Activated CD8-positive, alpha-beta memory T cell treated with anti-CD3 and anti-CD28 coated beads, Interleukin-2, amount 50 U/mL, for 1 hour (primary cell): ENCODE measurements around the gene SLC6A2.
"Not testable (repeated sequence)": the region's sequence is repeated elsewhere in the genome, so short reads cannot be mapped to it uniquely, and the experiment has no call there.

Source experiments
- DNase-seq: peaks from one replicate; pipeline ENCODE4 v3.0.0-alpha.2; 2020; ENCODE audit errors: extremely low read depth

Gene SLC6A2

DNA sequence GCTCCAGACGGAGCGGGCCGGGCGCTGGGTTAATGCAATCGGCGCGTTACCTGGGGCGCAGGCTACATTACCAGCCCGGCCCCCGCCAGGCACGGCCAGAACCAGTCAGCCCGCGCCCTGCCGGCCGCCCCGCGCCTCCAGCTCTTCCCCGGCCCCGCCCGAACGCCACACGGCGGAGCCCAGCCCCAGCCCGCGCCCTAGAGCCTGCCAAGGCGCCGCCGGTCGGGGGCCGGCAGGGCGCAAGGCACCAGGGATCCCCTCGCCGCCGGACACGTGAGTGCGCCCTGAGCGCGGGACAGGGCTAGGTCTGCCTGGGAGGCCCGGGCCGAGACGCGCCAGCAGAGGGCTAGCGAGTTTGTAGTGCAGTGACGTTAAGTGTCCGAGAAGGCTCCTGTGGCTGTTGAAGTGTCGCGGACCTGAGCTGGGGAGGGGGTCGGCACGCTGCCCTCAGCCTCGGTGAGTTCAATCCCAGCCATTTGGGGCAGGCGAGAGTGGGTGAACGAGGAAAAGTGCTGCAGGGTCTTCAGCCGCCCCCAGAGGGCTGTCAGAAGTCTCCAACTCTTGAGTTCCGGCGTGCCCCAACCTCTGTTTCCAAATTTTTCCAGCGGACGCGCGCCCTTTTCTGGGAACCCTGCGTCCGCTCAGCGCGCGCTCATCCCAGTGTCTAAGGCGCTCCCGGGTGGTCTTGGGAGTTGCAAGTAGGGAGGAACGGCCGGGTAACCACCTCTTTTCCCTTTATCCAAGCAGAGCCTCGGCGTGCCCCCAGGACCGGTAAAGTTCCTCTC, at the start of gene SLC6A2:
Gene SLC6A2, plus strand, starts transcription at position 92 of the 785 bp plus-strand sequence. CDS start 707 bp downstream, outside the sequence.
- DNase-seq, result no peak

DNA sequence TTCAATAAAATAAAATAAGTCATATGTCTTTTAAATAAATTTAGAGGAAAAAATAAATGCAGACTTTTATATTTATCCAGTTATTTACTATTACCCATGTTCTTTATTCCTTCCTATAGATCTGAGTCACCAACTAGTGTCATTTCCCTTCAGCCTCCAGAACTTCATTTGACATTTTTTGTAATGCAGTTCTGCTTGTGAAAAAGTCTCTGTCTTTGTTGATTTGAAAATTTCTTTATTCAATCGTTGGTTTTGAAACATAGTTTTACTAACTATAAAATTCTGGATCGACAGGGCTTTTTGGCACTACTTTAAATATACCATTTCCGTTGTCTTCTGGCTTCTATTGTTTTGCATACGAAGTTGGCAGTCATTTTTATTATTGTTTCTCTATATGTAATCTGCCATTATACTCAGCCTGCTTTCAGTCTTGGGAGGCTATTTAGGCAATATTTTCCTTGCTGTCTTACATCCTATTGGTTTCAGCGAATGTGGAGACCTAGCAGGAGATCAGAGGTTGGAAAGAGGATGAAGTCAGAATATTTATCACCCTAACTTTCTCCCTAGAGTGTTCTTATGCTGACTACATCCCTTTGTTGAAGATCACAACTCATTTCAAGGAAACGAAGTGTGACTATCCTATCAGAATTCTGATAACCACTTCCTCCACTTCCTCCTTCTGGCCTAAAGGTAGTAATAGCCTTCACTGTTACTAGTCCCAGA, 42.0 kb upstream of the SLC6A2 start:
- DNase-seq, result no peak

DNA sequence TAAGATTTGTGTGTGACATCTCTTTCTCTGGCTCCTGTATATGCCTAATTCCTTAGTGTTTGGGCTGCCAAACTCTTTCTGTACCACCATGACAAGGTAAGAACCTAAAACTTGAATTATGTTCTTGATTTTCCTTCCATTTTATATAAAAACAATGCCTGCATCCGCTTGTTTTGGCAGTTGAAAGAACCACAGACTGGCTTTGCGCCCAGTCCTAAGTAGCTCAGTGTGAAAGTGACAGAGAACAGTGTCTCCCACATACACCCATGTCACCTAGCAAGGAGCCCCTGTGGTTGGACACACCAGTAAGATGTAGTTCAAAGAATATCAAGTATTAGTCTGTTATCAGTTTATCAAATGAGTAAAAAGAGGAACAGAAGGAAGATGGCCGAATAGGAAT, 40.7 kb upstream of the SLC6A2 start:
- no peak for DNase-seq

DNA sequence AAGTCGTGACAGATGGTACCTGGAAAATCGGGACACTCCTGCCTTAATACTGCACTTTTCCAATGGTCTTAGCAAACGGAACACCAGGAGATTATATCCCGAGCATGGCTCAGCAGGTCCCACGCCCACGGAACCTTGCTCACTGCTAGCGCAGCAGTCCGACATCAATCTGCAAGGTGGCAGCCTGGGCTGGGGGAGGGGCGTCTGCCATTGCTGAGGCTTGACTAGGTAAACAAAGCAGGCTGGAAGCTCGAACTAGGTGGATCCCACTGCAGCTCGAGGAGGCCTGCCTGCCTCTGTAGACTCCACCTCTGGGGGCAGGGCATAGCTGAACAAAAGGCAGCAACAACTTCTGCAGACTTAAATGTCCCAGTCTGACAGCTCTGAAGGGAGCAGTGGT, 40.1 kb upstream of the SLC6A2 start:
- not testable (repeated sequence) for DNase-seq

DNA sequence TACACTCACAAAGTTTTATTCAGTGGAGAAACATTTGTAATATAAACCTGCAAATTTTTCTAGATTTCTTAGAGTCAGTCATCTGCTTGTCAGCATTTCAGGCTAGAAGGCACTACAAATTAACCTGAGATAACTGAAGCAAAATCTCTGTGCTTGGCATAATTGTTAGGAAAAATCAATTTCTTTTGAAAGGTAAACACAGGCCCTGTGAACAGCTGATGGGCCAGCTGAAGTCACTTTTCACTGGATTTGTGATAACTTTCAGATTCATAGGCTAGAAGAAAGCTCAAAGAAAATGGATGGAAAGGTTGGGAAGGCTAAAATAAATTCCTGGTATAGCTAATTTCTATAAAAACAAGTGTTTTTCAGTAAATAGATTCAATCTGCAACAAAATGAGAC, 34.0 kb upstream of the SLC6A2 start:
- DNase-seq, result no peak

DNA sequence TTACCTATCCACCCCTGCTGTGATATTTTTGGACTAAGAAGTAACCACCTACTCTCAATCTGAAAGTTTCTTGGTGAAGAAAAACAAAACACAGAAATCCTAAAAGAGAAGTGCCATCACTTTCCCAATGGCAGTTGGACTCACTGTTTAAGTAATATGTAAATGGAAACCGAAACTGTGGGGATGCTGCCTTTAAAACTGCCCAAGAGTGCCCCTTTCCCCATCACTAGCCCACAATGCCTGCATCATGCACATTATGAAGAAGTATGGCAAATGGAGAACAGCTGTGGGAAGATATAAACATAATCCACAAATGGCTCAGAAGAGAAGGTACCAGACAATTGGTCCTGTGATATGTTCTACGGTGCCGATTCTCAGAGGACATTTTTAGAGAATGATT, 33.5 kb upstream of the SLC6A2 start:
- no peak for DNase-seq

DNA sequence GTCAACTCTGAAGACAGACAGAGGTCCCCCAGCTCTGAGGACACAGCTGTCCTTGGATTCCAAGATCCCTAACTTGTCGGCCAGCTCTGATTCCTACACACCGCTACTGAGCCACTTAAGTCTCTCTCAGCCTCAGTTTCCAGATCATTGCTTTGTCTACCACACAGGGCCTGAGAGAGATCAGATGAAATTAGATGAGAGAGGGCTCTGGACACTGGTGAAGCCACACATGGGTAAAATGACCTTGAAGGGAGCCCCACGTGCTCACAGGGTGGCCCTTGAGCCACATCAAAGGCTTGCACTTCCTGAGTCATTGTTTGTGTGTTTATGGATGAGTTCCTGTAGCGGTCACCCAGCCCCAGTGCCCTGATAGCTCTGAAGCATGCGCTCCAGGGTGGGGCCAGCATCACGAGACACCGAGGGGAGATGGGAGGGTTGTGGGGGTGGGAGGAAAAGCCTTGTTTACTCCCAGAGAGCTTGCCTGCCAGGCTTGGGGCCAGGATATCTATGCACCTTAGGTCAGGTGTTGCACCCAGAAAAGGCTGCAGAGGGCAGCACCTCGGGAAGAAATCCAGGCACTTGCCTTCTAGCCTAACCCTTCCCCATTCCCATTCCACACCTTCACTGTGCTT, 32.7 kb upstream of the SLC6A2 start:
- no peak for DNase-seq

DNA sequence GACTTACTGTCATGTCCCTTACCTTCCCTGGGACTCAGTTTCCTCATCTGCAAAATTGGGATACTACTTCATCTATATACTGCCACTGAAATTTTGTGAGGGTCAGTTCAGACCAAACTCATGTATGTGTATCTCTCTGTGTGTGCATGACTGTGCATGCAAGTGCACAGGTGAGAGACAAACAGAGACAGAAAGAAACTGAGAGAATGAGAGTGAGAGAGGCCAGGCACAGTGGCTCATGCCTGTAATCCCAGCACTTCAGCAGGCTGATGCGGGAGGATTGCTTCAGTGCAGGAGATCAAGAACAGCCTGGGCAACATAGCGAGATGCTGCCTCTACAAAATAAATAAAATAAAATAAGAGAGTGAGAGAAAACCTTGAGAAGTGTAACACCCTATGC, 32.1 kb upstream of the SLC6A2 start:
- DNase-seq, result no peak

DNA sequence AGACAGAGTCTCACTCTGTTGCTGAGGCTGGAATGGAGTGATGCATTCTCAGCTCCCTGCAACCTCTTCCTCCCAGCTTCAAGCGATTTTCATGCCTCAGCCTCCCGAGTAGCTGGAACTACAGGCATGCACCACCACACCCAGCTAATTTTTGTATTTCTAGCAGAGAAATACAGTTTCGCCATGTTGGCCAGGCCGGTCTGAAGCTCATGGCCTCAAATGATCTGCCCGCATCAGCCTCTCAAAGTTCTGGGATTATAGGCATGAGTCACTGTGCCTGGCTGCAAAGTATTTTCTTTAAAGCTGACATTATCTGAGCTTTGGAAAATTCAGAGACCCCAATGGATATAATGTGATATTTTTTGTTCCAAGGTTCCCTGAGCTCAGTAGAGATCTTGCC, 31.1 kb upstream of the SLC6A2 start:
- no peak for DNase-seq

DNA sequence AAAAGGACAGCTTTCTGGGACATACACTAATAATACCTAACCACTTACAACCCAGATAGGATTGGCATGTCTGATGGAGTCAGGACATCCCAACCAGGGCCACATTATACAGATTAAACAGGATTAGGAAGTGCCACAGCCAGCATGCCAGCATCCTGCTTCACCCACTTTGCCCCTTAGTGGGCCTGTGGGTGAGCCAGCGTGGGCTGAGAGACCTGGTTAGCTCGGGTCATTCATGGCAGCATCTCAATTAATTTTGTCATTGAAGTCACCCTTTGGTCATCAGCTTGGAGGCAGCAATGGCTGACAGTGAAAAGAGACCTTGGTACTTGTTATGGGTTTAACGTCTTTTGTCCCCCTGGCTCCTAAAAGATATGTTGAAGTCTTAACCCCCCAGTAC, 29.9 kb upstream of the SLC6A2 start:
- DNase-seq, result no peak

DNA sequence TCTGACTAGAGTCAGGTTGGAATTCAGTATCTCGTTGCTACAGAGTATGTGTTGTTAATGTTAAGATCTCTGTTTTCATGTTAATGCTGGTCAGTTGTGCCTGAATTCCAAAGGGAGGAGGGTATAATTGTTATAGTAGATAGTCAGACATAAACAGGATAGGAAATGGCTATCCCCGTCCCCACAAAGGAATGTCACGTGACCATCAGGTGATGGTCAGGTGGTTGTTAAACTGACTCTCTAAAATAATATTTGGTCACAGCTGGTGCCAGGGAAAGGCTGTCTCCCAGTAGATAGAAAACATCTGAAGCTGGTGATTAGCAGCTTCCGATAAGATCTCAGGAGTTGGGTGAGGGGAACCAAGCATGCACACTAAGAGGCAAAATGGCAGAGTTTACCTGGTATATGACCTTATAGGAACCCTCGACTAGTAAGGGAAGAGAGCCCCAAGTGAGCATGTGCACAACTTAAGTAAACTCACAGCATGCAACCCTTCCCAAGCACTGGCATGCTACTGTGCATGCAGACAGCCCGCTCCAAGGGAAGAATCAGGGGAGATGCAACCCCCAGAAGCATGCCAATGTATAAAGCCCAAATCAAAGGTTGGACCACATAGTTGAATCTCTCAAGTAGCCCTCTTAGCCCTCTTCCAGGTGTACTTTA, 27.4 kb upstream of the SLC6A2 start:
- DNase-seq, result no peak

DNA sequence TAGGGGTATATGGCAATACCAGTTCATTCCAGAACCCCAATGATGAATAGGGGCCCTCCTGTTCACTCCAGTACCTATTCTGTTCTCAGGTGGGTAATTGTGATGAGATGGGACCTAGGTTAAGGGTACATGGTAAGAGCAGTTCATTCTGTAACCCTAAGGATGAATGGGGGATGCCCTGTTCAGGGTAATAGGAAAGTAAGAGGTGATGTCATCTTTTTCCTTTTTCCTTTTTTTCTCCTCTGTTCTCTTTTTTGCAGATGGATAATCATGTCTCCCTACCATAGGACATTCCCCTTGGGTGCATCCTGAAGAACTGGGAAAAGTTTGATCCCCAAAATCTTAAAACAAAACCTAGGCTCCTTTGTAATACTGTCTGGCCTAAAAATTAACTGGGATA, 25.0 kb upstream of the SLC6A2 start:
- no peak for DNase-seq

DNA sequence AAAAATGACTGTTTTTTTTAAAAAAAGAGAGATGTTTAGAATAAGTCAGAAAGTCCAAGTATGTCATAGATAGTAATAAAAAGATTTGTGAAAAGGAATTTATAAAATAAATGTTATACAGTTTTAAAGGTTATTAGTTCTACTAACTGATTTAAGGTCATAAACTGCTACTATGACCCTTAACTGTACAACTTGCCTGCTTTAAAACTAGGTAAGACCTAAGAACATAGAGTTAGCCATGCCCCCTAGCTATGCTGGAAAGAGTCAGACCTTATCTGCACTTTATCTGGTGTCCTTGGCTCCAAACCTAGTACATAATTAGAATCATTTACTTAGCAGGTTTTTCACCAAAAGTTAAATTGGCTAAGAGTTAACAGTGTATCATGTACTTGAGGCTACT, 23.5 kb upstream of the SLC6A2 start:
- no peak for DNase-seq

DNA sequence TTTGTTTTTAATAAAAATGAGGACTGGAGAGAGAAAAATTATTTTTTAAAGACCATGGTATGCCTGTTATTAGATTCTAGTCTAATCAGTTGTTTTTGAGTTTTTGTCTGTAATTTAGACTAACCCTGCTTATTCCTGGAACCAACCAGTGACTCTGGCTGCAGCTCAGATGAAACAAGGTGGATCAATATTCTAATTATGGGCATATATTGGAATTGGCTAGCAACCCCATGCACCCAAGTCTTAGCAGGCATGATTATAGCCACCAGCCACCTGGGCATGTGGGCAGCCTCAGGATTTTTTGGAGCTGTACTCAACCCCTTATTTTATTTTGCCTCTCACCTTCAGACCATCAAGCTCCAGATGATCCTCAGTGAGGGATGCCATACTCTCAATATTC, 21.6 kb upstream of the SLC6A2 start:
- DNase-seq, result no peak

DNA sequence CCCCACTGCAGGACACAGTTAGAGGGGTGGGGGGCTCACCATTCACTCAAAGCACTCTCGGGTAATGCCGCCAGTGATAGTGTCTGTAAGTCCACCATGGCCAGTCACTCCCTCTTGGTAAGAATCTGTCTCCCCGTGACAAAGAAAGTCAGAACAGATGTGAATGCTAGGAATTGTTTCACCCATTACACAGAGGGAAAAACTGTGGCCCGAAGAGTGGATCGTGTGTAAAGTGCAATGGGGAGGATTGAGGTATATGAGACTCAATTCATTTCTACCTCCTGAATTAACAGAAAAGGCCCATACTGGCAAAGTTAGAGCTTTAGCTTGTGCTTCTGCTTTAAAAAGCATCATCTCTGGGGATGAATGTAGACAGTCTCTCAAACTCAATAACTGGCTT, 17.5 kb upstream of the SLC6A2 start:
- no peak for DNase-seq

DNA sequence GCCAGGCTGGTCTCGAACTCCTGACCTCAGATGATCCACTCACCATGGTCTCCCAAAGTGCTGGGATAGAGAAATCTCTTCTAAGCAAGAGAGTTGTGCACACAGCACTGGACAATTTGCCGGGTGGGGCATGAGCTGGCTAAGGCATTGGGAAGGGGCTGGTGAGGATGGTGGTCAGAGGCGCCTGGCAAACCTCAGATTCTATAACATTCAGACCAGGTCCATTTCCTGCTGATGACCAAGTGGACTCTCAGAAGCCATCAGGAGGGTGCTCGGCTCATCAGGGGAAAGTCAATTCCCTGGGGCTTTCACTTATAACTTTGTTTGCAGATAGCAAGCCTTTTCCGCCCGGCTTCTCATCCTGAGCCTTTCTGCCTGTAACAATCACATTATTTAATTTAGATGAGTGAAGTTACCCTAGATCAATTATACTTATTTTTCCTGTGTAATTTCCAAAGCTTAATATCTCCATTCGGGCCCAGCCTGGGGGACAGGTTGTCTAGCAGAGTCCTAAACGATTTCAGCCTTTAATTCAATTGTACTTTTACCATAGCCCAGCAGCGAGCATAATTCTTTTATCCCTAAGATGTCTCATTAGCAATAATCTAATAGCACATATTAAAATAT, 15.0 kb upstream of the SLC6A2 start:
- no peak for DNase-seq

DNA sequence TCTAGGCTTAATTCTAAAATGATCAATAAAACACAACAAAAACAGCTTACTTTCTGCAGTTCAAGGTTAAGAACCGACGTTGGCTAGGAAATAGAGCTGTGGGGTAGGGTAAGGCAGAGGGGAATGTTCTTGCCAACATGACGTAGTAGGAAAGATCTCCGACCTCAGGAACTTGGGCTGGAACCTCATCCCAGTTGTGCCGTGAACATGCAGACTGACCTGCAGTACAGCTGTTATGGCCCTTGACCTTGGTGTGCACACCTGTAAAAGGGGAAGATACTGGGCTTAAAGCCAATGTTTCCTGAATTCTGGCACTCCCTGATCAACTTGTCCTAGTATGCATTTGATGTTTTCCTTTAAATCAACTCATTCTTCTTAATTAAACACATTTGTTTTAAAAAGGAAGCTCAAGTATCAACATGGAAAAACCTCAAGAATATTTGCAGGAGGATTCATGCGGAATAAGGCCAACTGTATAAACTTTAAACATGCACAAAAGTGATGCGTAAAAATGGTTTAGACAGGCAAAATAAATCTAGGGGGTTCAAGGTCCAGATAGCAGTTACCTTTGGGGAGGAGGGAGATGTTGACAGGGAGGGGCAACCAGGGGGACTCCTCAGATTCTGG, 14.2 kb upstream of the SLC6A2 start:
- DNase-seq, result no peak

DNA sequence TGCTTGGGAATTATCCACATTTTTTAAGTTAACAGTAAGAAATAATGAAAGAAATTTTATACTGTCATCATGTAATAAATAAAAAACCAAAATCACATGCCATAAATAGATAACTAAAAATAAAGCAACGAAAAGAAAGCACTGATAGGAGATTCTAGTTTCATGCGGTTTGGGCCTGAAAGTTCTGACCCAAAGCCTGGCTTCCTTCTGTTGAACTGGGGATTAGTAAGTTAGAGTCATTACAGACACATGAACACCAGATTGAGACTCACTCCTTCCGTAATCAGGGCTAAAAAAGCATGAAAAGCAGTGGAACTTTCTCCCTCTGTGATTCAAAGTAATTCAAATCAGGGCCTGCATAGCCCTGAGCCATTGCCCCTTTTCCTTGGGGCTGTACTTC, 13.2 kb upstream of the SLC6A2 start:
- DNase-seq, result no peak

DNA sequence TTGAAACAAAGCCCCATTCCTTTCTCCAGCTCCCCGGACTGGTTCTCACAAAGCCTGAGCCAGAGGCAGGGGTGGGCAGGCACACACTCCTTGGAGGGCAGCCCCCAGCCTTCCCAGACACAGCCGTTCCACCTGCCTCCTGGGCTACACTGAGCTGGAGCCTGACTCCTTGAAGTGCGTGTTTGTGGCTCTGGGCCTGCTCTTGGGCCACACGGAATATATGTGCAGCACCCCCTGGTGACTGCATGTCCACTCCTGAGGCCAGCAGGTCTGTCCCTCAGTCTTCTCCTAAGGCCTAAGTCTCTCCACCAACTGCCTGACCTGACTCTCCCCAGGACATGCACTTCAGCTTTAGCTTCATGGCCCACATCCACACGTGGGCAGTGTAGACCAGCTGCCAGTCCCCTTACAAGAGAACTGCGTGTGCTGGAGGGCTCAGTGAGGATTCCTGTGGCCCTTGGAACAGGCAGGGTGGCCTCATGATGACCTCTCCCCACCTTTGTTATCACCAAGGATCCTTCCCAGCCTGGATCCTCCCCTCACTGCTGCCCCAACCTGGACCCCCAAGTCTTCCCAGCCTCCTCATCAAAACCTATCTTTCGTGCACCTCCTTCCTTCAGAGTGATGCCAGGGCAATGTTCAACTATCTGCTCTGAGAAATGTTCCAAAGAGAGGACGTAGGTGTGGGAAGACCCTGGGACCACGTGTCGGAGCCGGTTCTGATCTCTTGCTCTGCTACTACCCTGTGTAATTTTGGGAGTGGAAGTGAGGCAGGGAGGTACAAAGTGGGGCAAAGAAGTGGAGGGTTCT, 12.4 kb upstream of the SLC6A2 start:
- no peak for DNase-seq

DNA sequence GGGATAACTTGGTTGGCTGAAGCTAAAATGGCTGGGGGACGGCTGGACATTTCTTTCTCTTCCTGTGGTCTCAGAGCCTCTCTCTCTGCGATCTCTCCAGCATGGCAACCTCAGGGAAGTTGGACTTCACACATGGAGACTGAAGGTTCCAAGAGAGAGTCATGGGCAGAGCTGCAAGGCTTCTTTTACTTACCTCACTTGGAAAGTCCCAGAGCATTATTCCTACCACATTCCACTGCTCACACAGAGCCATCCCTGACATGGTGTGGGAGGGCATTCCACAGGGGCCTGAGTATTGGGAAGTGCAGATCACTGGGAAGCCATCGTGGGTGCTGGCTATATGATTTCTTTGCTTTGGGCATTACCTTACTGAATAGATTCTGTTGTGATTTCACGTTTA, 9.8 kb upstream of the SLC6A2 start:
- DNase-seq, result no peak

DNA sequence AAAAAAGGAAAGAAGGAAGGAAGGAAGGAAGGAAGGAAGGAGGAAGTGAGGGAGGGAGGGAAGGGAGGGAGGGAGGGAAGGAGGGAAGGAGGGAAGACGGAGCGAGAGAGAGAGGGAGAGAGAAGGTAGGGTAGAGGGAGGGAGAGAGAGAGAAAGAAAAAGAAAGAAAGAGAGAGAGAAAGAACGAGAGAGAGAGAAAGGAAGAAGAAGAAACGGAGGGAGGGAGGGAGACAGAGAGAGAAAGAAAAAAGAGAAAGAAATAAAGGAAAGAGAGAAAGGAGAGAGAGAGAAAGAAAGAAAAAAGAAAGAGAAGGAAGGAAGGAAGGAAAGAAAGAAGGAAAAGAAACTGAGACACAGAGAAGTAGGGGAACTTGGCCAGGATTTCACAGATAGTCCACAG, 8.4 kb upstream of the SLC6A2 start:
- no peak for DNase-seq
